PC-3 (cell line): ENCODE data around the gene UGCG. TPM values are rescaled to one million over a fixed set of nuclear protein-coding genes. Genes with fewer than 3 reads are reported as not detected.

Experiments
- ATAC-seq: fragments of 200-7000 bp; cut with Tn5 transposase; 2 replicates; pipeline ENCODE4 v1.9.1; 2020; ENCODE audit warnings: mild to moderate bottlenecking, moderate library complexity
- BruUV-seq: library from RNA; stranded (reverse); fragments of 400-500 nt; replicated peaks from 2 replicates; lab custom pipeline; 2021; lab: Mats Ljungman, UMichigan
- CTCF ChIA-PET: fragments of 300-600 bp; sonication (Branson Sonifier 250); formaldehyde crosslinking; loops from one replicate; lab custom pipeline; 2022; ENCODE audit warnings: antibody characterized with exemption; lab: Charles Lee
- POLR2A ChIA-PET: fragments of 300-600 bp; sonication (Branson Sonifier 250); formaldehyde crosslinking; loops from one replicate; lab custom pipeline; 2022; ENCODE audit warnings: antibody characterized with exemption; ENCODE audit not compliant: unreplicated experiment; lab: Charles Lee
- DNase-seq: peaks from one replicate; pipeline ENCODE4 v3.0.0-alpha.2; 2015
- H2AFZ ChIP-seq: fragments of 300-600 bp; sonication (generic); 2 replicates; pipeline ENCODE4 v1.6.0; 2016; ENCODE audit warnings: antibody characterized with exemption, low read length
- H3F3A ChIP-seq: fragments of 300-600 bp; sonication (generic); one replicate; pipeline ENCODE4 v1.6.0; 2017; ENCODE audit warnings: antibody characterized with exemption, low read length, control low read depth, mild to moderate bottlenecking; ENCODE audit not compliant: unreplicated experiment
- H3K27ac ChIP-seq: fragments of 300-600 bp; sonication (generic); 2 replicates; pipeline ENCODE4 v1.5.1; 2016; ENCODE audit warnings: mild to moderate bottlenecking, low read length
- H3K27me3 ChIP-seq: fragments of 300-600 bp; sonication (generic); 2 replicates; pipeline ENCODE4 v1.6.1; 2016; ENCODE audit warnings: low read length, mixed read lengths
- H3K36me3 ChIP-seq: fragments of 300-600 bp; sonication (generic); 2 replicates; pipeline ENCODE4 v1.6.1; 2016; ENCODE audit warnings: low read depth, mixed run types, low read length, mixed read lengths
- H3K4me1 ChIP-seq: fragments of 300-600 bp; sonication (generic); 2 replicates; pipeline ENCODE4 v1.5.1; 2016; ENCODE audit warnings: low read length; ENCODE audit not compliant: insufficient read depth
- H3K4me2 ChIP-seq: fragments of 300-600 bp; sonication (generic); 2 replicates; pipeline ENCODE4 v1.6.0; 2016; ENCODE audit warnings: low read length
- H3K4me3 ChIP-seq: fragments of 300-600 bp; sonication (generic); 2 replicates; pipeline ENCODE4 v1.5.1; 2016; ENCODE audit warnings: mild to moderate bottlenecking, low read length, mixed read lengths
- H3K79me2 ChIP-seq: fragments of 300-600 bp; sonication (generic); 2 replicates; pipeline ENCODE4 v1.6.1; 2017; ENCODE audit warnings: low read length, mixed read lengths
- H3K9ac ChIP-seq: fragments of 300-600 bp; sonication (generic); 2 replicates; pipeline ENCODE4 v1.6.0; 2016; ENCODE audit warnings: mild to moderate bottlenecking, low read length
- H3K9me2 ChIP-seq: fragments of 300-600 bp; sonication (generic); replicated peaks from 2 replicates; pipeline ENCODE4 v1.6.1; 2016; ENCODE audit warnings: mixed run types, low read length, mixed read lengths
- H3K9me3 ChIP-seq: fragments of 300-600 bp; sonication (generic); 2 replicates; pipeline ENCODE4 v1.6.1; 2016; ENCODE audit warnings: low read length, mixed read lengths
- H4K20me1 ChIP-seq: fragments of 300-600 bp; sonication (generic); 2 replicates; pipeline ENCODE4 v1.6.1; 2016; ENCODE audit warnings: low read length, mixed read lengths
- CTCF ChIP-seq: fragments of 300-600 bp; sonication (generic); conservative IDR thresholded peaks from 2 replicates; pipeline ENCODE4 v1.5.1; 2017; ENCODE audit warnings: antibody characterized with exemption, low read depth, mild to moderate bottlenecking, low read length
- EZH2 ChIP-seq: fragments of 300-600 bp; sonication (generic); IDR thresholded peaks from one replicate; pipeline ENCODE4 v1.6.1; 2017; ENCODE audit warnings: antibody characterized with exemption, mild to moderate bottlenecking, low read length; ENCODE audit not compliant: unreplicated experiment
- EZH2phosphoT487 ChIP-seq: fragments of 300-600 bp; sonication (generic); IDR thresholded peaks from 2 replicates; pipeline ENCODE4 v1.6.1; 2018; ENCODE audit warnings: mild to moderate bottlenecking, antibody characterized with exemption, low read length, borderline replicate concordance
- intact Hi-C: fragments of 100-400 bp; cut with micrococcal nuclease; formaldehyde crosslinking; loops from 2 replicates; pipeline ENCODE4 v1.9.0; 2023
- total RNA-seq: library from RNA; depleted of rRNA; stranded (reverse); fragments of >200 nt; gene quantifications from 2 replicates; pipeline ENCODE4 v1.2.3, GENCODE V29; 2014

UGCG gene
- total RNA-seq, 1 experiment from 2014 or later: 29.4 TPM

DNA sequence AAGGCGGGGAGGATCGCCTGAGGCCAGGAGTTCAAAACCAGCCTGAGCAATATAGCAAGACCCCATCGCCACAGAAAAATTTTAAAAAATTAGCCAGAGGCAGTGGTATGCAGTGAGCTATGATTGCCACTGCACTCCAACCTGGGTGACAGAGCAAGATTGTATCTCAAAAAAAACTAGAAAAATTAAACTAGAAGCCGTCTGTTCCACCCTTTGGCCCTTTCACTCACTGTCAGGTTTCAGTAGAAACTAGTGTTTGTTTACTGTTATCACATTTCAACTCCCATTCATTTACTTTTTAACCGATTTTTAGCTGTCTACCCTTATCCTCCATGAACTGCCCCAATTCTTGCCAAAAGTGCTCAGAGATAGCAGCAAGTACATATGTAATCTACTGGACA is 8.3 kb downstream of the UGCG start:
- H3K4me3 ChIP-seq: no peak overlapping the region
- no peaks in the 10 kb centered on the region for H3K27me3 ChIP-seq
- no peak for ATAC-seq
- no peak overlapping the region for H3K9ac ChIP-seq
- H3F3A ChIP-seq: no peaks in the 10 kb centered on the region
- TF ChIP-seq EZH2 (no peak), CTCF (no peak)
- no peak overlapping the region for H3K4me2 ChIP-seq
- POLR2A ChIA-PET: no interaction called here
- H3K9me3 ChIP-seq: no peaks in the 10 kb centered on the region
- H4K20me1 ChIP-seq: peaks cover 70% of the 10 kb centered on the region
- no peak for DNase-seq
- H3K79me2 ChIP-seq: peaks cover 100% of the 10 kb centered on the region
- H2AFZ ChIP-seq: no peak overlapping the region
- H3K9me2 ChIP-seq: no peaks in the 10 kb centered on the region
- BruUV-seq: no TSS peak
- intact Hi-C loops: no loop called here
- no peaks in the 10 kb centered on the region for H3K36me3 ChIP-seq
- peaks cover 36% of the 10 kb centered on the region for H3K4me1 ChIP-seq
- CTCF ChIA-PET: no interaction called here
- H3K27ac ChIP-seq: no peak overlapping the region

GRCh38 chr9:111907147-111907546 is 10.5 kb downstream of the UGCG start:
- intact Hi-C loops: no loop called here
- Histone ChIP-seq H3K27ac (no peak overlapping the region), H3K79me2 (peaks cover 99% of the 10 kb centered on the region), H3K9me3 (no peaks in the 10 kb centered on the region), H2AFZ (no peak overlapping the region), H3K9me2 (no peaks in the 10 kb centered on the region), H3K4me2 (no peak overlapping the region), H3K4me3 (no peak overlapping the region), H3K4me1 (peaks cover 19% of the 10 kb centered on the region), H3K27me3 (no peaks in the 10 kb centered on the region), H3K36me3 (no peaks in the 10 kb centered on the region), H4K20me1 (peaks cover 55% of the 10 kb centered on the region), H3F3A (no peaks in the 10 kb centered on the region), H3K9ac (no peak overlapping the region)
- DNase-seq (no peak), ATAC-seq (no peak)
- no TSS peak for BruUV-seq
- ChIA-PET POLR2A (no interaction called here), CTCF (no interaction called here)
- no peak for TF ChIP-seq CTCF
- TF ChIP-seq EZH2phosphoT487: no peak
- no peak for TF ChIP-seq EZH2

DNA sequence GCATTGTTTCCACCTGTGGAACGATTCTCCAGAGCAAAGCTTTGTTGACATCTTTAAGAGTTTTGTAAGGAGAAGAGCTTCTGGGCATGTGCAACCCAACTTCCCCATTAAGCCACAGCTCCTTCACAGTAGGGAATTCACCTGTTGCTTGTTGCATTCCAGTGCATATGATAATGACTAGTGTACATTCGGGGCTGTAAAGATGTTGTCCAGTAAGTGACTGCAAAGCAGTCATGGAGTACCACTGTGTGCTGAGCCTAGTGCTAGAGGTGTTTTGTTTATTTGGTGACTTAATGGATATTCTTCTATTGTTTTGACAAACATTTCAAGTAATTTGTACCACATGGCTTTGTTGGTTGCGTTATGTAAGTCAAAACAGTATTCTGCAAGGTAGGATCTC is 12.8 kb downstream of the UGCG start:
- Histone ChIP-seq H3F3A (no peaks in the 10 kb centered on the region), H3K9me3 (no peaks in the 10 kb centered on the region), H3K27ac (no peak overlapping the region), H3K27me3 (no peaks in the 10 kb centered on the region), H3K4me1 (peaks cover 14% of the 10 kb centered on the region; the same call in 1 of the 2 replicates), H3K4me2 (no peak overlapping the region), H4K20me1 (peaks cover 51% of the 10 kb centered on the region), H3K4me3 (no peak overlapping the region), H3K36me3 (no peaks in the 10 kb centered on the region; the same call in 1 of the 2 replicates), H2AFZ (no peak overlapping the region), H3K79me2 (peaks cover 99% of the 10 kb centered on the region), H3K9ac (no peak overlapping the region), H3K9me2 (no peaks in the 10 kb centered on the region)
- DNase-seq (no peak), ATAC-seq (no peak)
- intact Hi-C loops: no loop called here
- TF ChIP-seq EZH2: no peak
- TF ChIP-seq EZH2phosphoT487: no peak
- no peak for TF ChIP-seq CTCF
- ChIA-PET CTCF (no interaction called here), POLR2A (no interaction called here)
- no TSS peak for BruUV-seq
